SU-DHL-6 (cell line): ENCODE data around the gene EEFSEC.

Experiments
- EZH2phosphoT487 ChIP-seq: fragments of 200-600 bp; sonication (generic), shearing (Covaris generic); conservative IDR thresholded peaks from 2 replicates; pipeline ENCODE4 v1.6.1; 2018; ENCODE audit warnings: mild to moderate bottlenecking, antibody characterized with exemption, low read length, moderate library complexity, mixed read lengths
- TF ChIP-seq, protein P1 (sequence below): fragments of 200-600 bp; sonication (generic); IDR thresholded peaks from one replicate; pipeline ENCODE4 v1.5.1; 2017; ENCODE audit warnings: antibody characterized with exemption, mild to moderate bottlenecking, low read length, moderate library complexity; ENCODE audit not compliant: insufficient read depth, poor library complexity, severe bottlenecking

DNA sequence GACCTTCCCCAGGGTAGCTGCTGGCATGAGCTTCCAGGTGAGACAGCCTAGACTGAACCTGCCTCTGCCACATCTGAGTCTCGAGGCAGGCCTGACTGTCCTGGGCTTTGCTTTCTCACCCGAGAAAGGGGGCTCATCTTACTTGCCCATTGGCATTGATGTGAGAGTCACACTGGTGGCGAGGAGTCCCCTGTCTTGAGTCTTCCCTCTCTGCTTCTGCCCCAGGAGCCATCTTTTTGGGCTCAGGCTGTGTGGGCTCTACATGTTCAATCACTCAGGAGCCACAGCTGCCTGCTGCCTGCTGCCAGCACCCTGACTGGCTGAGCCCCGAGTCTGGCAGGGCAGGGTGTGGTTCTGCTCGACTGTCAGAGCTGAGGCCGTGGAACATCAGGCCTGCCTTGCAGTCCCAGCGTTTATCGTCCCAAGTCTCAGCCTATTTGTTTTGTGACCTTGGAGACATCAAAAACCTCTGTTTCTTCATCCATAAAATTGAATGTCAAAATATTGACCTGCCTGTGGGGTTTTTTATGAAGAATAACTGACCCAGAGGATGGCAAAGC, 180.9 kb downstream of the EEFSEC start:
- TF ChIP-seq, protein P1, sequence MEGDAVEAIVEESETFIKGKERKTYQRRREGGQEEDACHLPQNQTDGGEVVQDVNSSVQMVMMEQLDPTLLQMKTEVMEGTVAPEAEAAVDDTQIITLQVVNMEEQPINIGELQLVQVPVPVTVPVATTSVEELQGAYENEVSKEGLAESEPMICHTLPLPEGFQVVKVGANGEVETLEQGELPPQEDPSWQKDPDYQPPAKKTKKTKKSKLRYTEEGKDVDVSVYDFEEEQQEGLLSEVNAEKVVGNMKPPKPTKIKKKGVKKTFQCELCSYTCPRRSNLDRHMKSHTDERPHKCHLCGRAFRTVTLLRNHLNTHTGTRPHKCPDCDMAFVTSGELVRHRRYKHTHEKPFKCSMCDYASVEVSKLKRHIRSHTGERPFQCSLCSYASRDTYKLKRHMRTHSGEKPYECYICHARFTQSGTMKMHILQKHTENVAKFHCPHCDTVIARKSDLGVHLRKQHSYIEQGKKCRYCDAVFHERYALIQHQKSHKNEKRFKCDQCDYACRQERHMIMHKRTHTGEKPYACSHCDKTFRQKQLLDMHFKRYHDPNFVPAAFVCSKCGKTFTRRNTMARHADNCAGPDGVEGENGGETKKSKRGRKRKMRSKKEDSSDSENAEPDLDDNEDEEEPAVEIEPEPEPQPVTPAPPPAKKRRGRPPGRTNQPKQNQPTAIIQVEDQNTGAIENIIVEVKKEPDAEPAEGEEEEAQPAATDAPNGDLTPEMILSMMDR = no peak
- TF ChIP-seq EZH2phosphoT487 = no peak
